Measurements from ENCODE around the gene ZBTB25.

- TF ChIP-seq, protein P1, sequence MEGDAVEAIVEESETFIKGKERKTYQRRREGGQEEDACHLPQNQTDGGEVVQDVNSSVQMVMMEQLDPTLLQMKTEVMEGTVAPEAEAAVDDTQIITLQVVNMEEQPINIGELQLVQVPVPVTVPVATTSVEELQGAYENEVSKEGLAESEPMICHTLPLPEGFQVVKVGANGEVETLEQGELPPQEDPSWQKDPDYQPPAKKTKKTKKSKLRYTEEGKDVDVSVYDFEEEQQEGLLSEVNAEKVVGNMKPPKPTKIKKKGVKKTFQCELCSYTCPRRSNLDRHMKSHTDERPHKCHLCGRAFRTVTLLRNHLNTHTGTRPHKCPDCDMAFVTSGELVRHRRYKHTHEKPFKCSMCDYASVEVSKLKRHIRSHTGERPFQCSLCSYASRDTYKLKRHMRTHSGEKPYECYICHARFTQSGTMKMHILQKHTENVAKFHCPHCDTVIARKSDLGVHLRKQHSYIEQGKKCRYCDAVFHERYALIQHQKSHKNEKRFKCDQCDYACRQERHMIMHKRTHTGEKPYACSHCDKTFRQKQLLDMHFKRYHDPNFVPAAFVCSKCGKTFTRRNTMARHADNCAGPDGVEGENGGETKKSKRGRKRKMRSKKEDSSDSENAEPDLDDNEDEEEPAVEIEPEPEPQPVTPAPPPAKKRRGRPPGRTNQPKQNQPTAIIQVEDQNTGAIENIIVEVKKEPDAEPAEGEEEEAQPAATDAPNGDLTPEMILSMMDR (IDR thresholded peaks at IDR 0.05; ENCODE audit: low read depth, low read length): no peak
- TF ChIP-seq EZH2phosphoT487 (IDR thresholded peaks at IDR 0.05; ENCODE audit: low read depth): no peak
Measured at GRCh38 chr14:64495252-64495651, 8.4 kb downstream of the ZBTB25 start.

Data from OCI-LY3 (cell line).